A673 (cell line): Measurements from ENCODE around the gene CTNNA2. TPM values are rescaled to one million over a fixed set of nuclear protein-coding genes. Genes with fewer than 3 reads are reported as not detected.

Experiments
- BruUV-seq: library from RNA; stranded (reverse); fragments of 400-500 nt; replicated peaks from 2 replicates; lab custom pipeline; 2021; lab: Mats Ljungman, UMichigan
- CTCF ChIA-PET: fragments of 300-600 bp; sonication (Branson Sonifier 250); formaldehyde crosslinking; loops from one replicate; lab custom pipeline; 2022; ENCODE audit warnings: antibody characterized with exemption; lab: Charles Lee
- POLR2A ChIA-PET: fragments of 300-600 bp; sonication (Branson Sonifier 250); formaldehyde crosslinking; loops from one replicate; lab custom pipeline; 2022; ENCODE audit warnings: antibody characterized with exemption; ENCODE audit not compliant: low non-redundant PET; lab: Charles Lee
- DNase-seq: peaks from one replicate; pipeline ENCODE4 v3.0.0-alpha.2; 2015; ENCODE audit warnings: low spot score
- H3K27ac ChIP-seq: fragments of 200-600 bp; sonication (generic); 2 replicates; pipeline ENCODE4 v1.5.1; 2016; ENCODE audit warnings: mixed run types, low read depth, mild to moderate bottlenecking, mixed read lengths, antibody characterized with exemption, low read length; ENCODE audit not compliant: poor library complexity, severe bottlenecking
- H3K27me3 ChIP-seq: fragments of 200-600 bp; sonication (generic); replicated peaks from 2 replicates; pipeline ENCODE4 v1.6.1; 2017; ENCODE audit warnings: mixed run types, low read depth, mild to moderate bottlenecking, mixed read lengths, antibody characterized with exemption, low read length; ENCODE audit not compliant: insufficient read depth, poor library complexity
- H3K36me3 ChIP-seq: fragments of 200-600 bp; sonication (generic); 2 replicates; pipeline ENCODE4 v1.6.1; 2016; ENCODE audit warnings: mixed run types, mild to moderate bottlenecking, mixed read lengths, antibody characterized with exemption, low read length; ENCODE audit not compliant: insufficient read depth, poor library complexity, severe bottlenecking
- H3K4me1 ChIP-seq: fragments of 200-600 bp; sonication (generic); 2 replicates; pipeline ENCODE4 v1.6.1; 2017; ENCODE audit warnings: mixed run types, mild to moderate bottlenecking, mixed read lengths, antibody characterized with exemption, low read length; ENCODE audit not compliant: insufficient read depth, poor library complexity, severe bottlenecking
- H3K4me3 ChIP-seq: fragments of 200-600 bp; sonication (generic); 2 replicates; pipeline ENCODE4 v1.5.1; 2016; ENCODE audit warnings: low read depth, mixed run types, mild to moderate bottlenecking, mixed read lengths, low read length; ENCODE audit not compliant: poor library complexity, severe bottlenecking
- H3K9me3 ChIP-seq: fragments of 200-600 bp; sonication (generic); 2 replicates; pipeline ENCODE4 v1.6.1; 2016; ENCODE audit warnings: mixed run types, low read depth, mild to moderate bottlenecking, mixed read lengths, antibody characterized with exemption, low read length; ENCODE audit not compliant: poor library complexity, severe bottlenecking
- EZH2 ChIP-seq: fragments of 200-600 bp; sonication (generic); IDR thresholded peaks from 2 replicates; pipeline ENCODE4 v1.6.1; 2017; ENCODE audit warnings: borderline replicate concordance, low read depth, mild to moderate bottlenecking, mixed read lengths, antibody characterized with exemption, low read length; ENCODE audit not compliant: poor library complexity, severe bottlenecking
- intact Hi-C: fragments of 100-400 bp; cut with micrococcal nuclease; formaldehyde crosslinking; loops from one replicate; pipeline ENCODE4 v1.10.0; 2022; ENCODE audit not compliant: unreplicated experiment
- total RNA-seq: library from RNA; stranded (reverse); gene quantifications from 2 replicates; pipeline ENCODE4 v1.2.3, GENCODE V29; 2021
- TF ChIP-seq, protein P1 (sequence below): fragments of 300-800, 200-600 bp; sonication (generic); conservative IDR thresholded peaks from 2 replicates; pipeline ENCODE4 v1.5.1; 2017; ENCODE audit warnings: low read depth, mild to moderate bottlenecking, antibody characterized with exemption, low read length, moderate library complexity, mixed read lengths

The CTNNA2 gene
- total RNA-seq, 1 experiment from 2014 or later = not detected

DNA sequence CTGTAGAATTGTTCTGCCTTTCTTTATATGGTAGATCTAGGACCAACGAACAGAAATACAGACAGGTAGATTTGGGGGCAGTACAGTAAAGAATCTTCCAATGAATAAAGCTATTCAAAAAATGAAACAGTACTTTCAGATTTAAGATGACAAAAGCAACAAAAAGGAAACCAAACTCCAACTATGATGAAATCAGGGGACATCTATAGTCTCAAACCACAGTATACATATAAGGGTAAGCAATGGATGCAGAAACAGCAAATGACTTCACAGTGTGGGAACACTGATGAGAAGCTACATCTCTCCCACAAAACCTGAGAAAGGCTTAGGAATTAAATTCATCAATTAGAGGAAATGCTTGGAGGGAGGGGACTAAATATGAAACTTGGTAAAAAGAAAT, 202.5 kb downstream of the CTNNA2 start:
- ChIA-PET CTCF (no interaction called here), POLR2A (no interaction called here)
- H3K27me3 ChIP-seq = no peaks in the 10 kb centered on the region
- H3K4me3 ChIP-seq = no peak overlapping the region
- BruUV-seq = no TSS peak
- no peak overlapping the region for H3K27ac ChIP-seq
- no peaks in the 10 kb centered on the region for H3K9me3 ChIP-seq
- intact Hi-C loops = no loop called here
- DNase-seq = no peak
- TF ChIP-seq, protein P1, sequence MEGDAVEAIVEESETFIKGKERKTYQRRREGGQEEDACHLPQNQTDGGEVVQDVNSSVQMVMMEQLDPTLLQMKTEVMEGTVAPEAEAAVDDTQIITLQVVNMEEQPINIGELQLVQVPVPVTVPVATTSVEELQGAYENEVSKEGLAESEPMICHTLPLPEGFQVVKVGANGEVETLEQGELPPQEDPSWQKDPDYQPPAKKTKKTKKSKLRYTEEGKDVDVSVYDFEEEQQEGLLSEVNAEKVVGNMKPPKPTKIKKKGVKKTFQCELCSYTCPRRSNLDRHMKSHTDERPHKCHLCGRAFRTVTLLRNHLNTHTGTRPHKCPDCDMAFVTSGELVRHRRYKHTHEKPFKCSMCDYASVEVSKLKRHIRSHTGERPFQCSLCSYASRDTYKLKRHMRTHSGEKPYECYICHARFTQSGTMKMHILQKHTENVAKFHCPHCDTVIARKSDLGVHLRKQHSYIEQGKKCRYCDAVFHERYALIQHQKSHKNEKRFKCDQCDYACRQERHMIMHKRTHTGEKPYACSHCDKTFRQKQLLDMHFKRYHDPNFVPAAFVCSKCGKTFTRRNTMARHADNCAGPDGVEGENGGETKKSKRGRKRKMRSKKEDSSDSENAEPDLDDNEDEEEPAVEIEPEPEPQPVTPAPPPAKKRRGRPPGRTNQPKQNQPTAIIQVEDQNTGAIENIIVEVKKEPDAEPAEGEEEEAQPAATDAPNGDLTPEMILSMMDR = no peak
- no peak for TF ChIP-seq EZH2
- H3K36me3 ChIP-seq = no peaks in the 10 kb centered on the region
- H3K4me1 ChIP-seq = no peaks in the 10 kb centered on the region

GRCh38 chr2:79716266-79716665, 203.4 kb downstream of the CTNNA2 start:
- ChIA-PET POLR2A (no interaction called here), CTCF (no interaction called here)
- no peak overlapping the region for H3K27ac ChIP-seq
- intact Hi-C loops = no loop called here
- BruUV-seq = no TSS peak
- DNase-seq = no peak
- no peaks in the 10 kb centered on the region for H3K36me3 ChIP-seq
- no peaks in the 10 kb centered on the region for H3K27me3 ChIP-seq
- TF ChIP-seq, protein P1 = no peak
- no peak for TF ChIP-seq EZH2
- H3K4me3 ChIP-seq = no peak overlapping the region
- H3K9me3 ChIP-seq = no peaks in the 10 kb centered on the region
- no peaks in the 10 kb centered on the region for H3K4me1 ChIP-seq

DNA sequence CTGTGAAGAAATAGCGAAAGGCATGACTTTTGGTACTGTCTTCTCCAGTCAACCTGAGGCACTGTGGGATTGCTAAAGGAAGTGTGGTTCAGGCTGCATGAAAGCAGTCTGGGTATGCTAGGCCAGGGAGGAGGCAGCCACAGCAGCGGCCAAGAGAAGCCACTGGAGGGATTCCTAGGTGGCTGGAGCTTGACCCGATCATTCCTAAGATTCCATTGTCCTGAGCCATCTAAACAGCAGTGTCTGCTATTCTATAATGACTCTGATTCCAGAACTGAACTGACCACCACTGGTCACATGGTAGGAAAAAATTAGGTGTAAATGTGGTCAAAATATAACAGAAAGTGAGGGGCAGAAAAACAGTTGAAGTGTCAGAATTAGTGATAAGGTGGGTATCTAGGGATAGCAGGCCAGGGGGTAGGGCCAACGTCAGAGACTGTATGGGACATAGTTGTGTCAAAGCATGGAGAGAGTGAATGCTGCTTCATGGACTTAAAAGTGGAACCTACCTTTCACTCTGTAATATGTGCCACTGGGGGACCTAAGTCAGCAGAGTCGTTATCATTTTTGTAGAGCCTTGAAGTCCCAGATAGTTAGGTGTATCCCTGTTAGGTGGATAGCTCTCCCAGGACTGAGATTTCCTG, 204.6 kb downstream of the CTNNA2 start:
- DNase-seq = no peak
- intact Hi-C loops = no loop called here
- no peaks in the 10 kb centered on the region for H3K9me3 ChIP-seq
- ChIA-PET POLR2A (no interaction called here), CTCF (no interaction called here)
- no peak for TF ChIP-seq EZH2
- TF ChIP-seq, protein P1 = no peak
- H3K4me3 ChIP-seq = no peak overlapping the region
- H3K4me1 ChIP-seq = no peaks in the 10 kb centered on the region
- no peaks in the 10 kb centered on the region for H3K27me3 ChIP-seq
- H3K36me3 ChIP-seq = no peaks in the 10 kb centered on the region
- H3K27ac ChIP-seq = no peak overlapping the region
- BruUV-seq = no TSS peak
